HG03135 (cell line): ENCODE data around the gene NSD1.

ENCODE experiments used
- ATAC-seq: cut with Tn5 transposase; IDR thresholded peaks from one replicate; pipeline ENCODE4 v1.9.1; 2021; ENCODE audit warnings: mild to moderate bottlenecking, moderate library complexity; ENCODE audit not compliant: unreplicated experiment

The NSD1 gene

DNA sequence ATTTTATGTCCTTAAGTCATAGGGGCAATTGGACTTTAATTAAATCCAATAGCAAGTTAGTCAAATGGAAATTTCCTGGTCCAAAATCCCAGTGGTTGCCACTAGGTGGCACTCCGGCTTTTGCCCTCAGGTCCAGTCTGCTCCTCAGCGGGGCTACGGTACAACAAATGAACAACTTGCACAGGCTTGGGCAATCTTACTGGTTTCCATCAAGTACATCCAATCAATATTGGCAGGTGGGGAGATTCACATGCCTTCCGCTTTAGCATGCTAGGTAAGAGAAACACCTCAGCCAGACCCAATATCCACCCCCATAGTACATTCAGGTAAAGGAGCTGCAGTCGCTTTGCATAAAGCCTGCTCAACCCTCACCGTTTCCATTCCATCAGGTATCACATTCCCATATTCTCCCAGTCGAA, 184.4 kb downstream of the NSD1 start:
- ATAC-seq: no peak

- no peak for ATAC-seq
These were observed 186.5 kb downstream of the NSD1 start for GRCh38 chr5:177319913-177320588.

GRCh38 chr5:177320879-177321278, 187.3 kb downstream of the NSD1 start:
- ATAC-seq: no peak

GRCh38 chr5:177325868-177326381, 192.4 kb downstream of the NSD1 start:
- ATAC-seq: no peak

- no peak for ATAC-seq
These were observed 194.3 kb downstream of the NSD1 start for GRCh38 chr5:177327539-177328522.

- no peak for ATAC-seq
These were observed 195.1 kb downstream of the NSD1 start for GRCh38 chr5:177328545-177329231.

GRCh38 chr5:177329883-177330282, 196.3 kb downstream of the NSD1 start:
- no peak for ATAC-seq

DNA sequence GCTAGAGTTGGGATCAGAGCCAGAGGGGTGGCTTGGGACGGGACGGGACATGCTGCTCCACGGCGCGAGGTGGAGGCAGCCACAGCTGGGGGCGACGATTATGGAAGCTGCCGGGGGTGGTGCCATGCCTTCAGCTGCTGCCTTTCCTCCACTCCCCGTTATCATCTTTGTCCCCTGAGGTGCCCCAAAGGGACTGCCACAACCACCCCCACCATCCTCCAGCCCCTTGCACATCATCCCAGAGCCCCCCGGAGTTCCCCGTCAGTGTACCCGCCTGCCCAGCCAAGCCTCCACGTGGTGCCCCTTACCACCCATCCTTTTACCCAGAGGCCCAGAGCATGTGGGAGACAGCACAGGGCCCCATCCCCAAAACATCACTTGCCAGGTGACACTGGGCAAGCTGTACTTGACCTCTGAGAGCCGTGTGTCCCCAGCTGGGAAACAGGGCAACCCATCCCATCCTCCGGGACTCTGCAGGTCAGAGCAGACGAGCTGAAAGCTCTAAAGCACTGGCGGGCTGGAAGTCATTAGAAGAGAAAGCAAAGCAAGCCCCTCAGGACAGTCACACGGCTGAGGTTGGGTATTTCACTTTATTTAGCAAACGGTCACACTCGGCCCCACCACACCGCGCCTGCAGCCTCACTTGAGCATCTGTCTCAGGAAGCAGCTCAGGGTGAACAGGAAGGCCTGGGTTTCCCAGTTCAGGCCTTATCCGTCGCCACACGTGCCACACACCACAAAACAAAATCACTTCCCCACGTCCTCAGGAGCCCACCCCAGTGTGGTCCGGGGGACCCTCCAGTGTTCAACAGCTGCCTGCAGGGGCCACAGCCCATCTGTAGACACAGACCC, 197.6 kb downstream of the NSD1 start:
- no peak for ATAC-seq

DNA sequence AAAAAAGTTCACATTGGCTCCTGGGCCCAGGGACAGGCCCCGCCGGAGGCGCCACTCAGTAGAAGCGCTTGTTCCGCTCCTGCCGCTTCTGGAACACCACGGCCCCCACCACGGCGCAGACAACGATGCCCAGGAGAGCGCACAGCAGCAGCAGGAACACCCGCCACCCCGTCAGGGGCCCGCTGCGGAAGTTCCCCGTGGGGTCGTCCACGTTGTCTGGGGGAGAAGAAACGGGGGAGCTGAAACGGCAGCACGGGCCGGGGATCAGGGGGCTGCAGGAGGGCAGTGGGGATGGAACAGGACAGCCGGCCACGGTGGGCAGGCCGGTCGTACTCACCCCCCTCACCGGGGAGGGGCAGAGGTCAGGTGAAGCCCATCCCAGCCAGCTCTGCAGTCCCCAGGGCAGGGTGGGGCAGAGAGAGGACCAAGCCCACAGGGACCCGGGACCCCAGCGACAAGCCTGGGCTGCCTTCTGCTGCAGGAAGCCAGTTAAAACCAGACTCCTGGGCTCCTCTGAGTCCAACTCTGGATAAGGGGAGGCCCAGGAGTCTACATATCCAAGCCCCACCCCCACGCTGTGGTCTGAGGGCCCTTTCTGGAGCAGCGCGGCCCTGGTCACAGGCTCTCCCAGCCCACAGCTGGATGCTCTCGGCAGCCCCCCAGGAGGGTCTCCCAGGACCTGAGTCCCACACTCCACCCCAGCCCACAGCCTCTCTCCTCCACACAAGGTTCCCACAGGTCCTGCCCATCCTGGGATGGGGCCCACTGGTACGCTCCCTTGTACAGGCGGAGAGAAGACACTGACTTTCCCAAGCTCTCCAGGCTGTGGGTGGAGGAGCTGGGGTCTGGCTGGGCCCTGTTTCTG, 198.7 kb downstream of the NSD1 start:
- no peak for ATAC-seq

- ATAC-seq: no peak
These were observed 199.3 kb downstream of the NSD1 start for GRCh38 chr5:177332896-177333260.

DNA sequence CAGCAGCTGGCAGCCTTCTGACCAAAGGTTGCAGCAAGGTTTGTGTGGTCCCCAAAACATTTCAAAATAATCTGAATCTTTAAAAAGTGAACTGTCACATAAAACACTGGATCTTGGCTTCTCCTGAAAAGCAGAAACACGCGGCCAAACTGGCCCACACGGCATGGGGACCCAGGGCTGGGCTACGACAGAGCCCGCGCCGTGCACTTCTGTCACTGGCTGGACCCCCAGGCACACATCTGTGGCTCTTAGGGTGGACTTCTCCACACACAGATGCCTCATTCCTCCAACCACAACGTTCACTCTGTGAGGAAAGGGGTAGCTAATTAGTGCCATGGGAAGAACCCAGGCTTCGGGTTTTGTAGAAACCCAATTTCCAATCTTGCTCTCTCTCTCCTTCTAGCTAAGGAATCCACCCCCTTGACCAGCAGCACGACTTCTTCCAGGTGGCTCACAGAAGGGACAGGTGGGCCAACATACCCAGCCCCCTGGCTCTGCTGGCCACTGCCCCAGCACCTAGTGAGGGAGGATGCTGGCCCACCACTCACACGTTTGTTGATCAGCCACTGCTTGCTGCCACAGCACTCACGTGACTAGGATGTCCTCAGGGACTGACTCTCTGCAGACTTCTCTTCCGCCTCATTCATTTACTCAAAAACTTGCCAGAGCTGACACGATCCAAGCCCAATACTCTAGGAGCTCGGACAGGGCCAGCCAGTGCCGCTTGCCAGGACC, 200.0 kb downstream of the NSD1 start:
- no peak for ATAC-seq

GRCh38 chr5:177334155-177334551, 200.6 kb downstream of the NSD1 start:
- no peak for ATAC-seq

GRCh38 chr5:177334781-177335700, 201.5 kb downstream of the NSD1 start:
- ATAC-seq: no peak

- ATAC-seq: no peak
These were observed 202.1 kb downstream of the NSD1 start for GRCh38 chr5:177335701-177336065.

GRCh38 chr5:177336112-177336511, 202.5 kb downstream of the NSD1 start:
- ATAC-seq: no peak

GRCh38 chr5:177336603-177337494, 203.3 kb downstream of the NSD1 start:
- no peak for ATAC-seq
